ENCODE results near the gene TMEM33. TPM values are rescaled to one million over a fixed set of nuclear protein-coding genes. Genes with fewer than 3 reads are reported as not detected.

The TMEM33 gene
- total RNA-seq, 1 donor from 2014 or later = 59.6 TPM

DNA sequence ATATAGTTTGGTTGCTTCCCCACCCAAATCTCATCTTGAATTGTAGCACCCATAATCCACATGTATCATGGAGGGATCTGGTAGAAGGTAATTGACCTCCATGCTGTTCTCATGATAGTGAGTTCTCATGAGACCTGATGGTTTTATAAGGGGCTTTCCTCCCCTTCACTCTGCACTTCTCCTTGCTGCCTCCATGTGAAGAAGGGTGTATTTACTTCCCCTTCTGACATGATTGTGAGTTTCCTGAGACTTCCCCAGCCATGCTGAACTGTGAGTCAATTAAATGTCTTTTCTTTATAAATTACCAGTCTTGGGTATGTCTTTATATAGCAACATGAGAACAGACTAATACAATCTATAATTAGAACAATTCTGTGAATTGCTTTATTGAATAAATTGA lies 34.4 kb downstream of the TMEM33 start:
- Mint-ChIP-seq H3K4me1 (ENCODE audit: unreplicated experiment) (no peaks in the 10 kb centered on the region), H3K4me3 (ENCODE audit: unreplicated experiment) (no peak overlapping the region), H3K27me3 (ENCODE audit: unreplicated experiment) (peaks cover 1% of the 10 kb centered on the region), H3K36me3 (ENCODE audit: low read depth, unreplicated experiment) (peaks cover 16% of the 10 kb centered on the region), H3K9me3 (ENCODE audit: unreplicated experiment) (no peaks in the 10 kb centered on the region), H3K27ac (ENCODE audit: unreplicated experiment) (no peak overlapping the region)
- TF ChIP-seq, protein P1, sequence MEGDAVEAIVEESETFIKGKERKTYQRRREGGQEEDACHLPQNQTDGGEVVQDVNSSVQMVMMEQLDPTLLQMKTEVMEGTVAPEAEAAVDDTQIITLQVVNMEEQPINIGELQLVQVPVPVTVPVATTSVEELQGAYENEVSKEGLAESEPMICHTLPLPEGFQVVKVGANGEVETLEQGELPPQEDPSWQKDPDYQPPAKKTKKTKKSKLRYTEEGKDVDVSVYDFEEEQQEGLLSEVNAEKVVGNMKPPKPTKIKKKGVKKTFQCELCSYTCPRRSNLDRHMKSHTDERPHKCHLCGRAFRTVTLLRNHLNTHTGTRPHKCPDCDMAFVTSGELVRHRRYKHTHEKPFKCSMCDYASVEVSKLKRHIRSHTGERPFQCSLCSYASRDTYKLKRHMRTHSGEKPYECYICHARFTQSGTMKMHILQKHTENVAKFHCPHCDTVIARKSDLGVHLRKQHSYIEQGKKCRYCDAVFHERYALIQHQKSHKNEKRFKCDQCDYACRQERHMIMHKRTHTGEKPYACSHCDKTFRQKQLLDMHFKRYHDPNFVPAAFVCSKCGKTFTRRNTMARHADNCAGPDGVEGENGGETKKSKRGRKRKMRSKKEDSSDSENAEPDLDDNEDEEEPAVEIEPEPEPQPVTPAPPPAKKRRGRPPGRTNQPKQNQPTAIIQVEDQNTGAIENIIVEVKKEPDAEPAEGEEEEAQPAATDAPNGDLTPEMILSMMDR (IDR thresholded peaks at IDR 0.05; ENCODE audit: unreplicated experiment) = no peak
- DNase-seq (ENCODE audit: low spot score) = no peak

DNA sequence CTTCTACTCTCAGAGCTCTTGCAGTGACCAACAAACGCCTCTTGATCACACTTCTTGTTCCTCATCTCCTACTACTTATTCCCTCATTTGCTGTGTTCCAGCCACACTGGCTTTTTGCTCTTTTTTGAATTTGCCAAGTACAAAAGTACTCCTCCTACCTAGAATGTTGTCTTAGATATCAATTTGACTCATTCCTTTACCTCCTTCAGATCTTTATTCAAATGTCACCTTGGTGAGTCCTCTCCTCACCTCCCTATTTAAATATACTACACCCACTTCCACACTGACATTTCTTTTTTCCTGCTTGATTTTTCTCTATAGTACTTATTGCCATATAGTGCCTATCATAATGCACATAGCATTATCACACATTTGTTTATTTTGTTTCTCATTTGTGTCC lies 40.1 kb downstream of the TMEM33 start:
- H3K27me3 Mint-ChIP-seq (ENCODE audit: unreplicated experiment) = peaks cover 3% of the 10 kb centered on the region
- peak overlapping the region; percentile 7 for H3K27ac Mint-ChIP-seq (ENCODE audit: unreplicated experiment)
- peaks cover 5% of the 10 kb centered on the region for H3K36me3 Mint-ChIP-seq (ENCODE audit: low read depth, unreplicated experiment)
- H3K4me3 Mint-ChIP-seq (ENCODE audit: unreplicated experiment) = no peak overlapping the region
- TF ChIP-seq, protein P1 (IDR thresholded peaks at IDR 0.05; ENCODE audit: unreplicated experiment) = no peak
- DNase-seq (ENCODE audit: low spot score) = no peak
- peaks cover 15% of the 10 kb centered on the region for H3K4me1 Mint-ChIP-seq (ENCODE audit: unreplicated experiment)
- H3K9me3 Mint-ChIP-seq (ENCODE audit: unreplicated experiment) = no peaks in the 10 kb centered on the region

DNA sequence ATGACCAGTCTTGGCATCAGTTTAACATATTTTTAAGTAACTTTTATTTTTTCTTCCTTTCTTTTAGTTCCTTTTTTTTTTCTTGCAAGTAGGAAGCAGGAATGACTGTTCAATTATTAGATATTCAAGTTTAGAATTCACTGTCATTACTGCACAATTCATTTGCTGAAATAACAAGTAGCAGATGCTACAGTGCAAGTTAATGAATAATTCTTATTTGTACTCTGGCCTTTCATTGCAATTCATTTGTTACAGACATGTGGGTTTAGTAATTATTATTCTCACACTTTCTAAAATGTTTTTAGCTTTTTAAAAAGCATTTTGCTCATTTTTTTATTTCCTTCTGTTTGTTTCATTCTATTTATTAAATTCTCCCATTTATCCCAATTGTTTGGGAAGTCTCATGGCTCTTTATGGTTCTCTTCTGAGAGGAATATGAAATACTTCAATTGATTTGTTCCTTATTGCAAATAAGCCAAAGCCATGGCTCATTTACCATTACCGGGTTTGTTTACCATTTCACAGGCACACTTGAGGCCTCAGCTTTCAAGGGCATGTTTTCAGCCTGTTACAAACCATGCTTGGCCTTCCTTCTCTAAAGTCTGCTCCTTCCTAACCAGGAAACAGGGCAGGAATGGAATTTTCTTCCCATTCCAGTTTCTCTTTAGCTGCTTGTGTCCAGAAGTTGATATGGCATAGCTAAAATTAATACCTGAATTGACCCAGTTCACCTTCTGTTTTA lies 41.7 kb downstream of the TMEM33 start:
- DNase-seq (ENCODE audit: low spot score) = no peak
- H3K27ac Mint-ChIP-seq (ENCODE audit: unreplicated experiment) = peak overlapping the region; percentile 81
- TF ChIP-seq, protein P1 (IDR thresholded peaks at IDR 0.05; ENCODE audit: unreplicated experiment) = no peak

DNA sequence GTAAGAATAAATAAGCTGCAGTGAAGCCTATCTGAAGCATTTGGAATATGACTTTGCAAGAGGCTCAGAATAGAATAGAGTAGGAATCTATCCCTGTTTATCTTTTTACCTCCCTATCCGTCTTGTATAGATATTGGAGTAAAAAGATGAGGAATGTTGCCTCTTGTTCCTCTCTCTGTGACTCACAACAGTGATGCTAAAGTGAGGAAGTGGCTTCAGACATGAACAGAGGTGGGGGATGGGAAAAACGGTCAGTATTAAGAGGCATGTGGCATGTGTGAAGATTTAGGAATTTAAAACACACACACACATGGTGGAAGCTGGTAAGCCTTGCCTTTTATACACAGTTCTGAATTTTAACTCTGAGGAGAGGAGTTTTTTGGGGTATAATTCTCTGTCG lies 42.5 kb downstream of the TMEM33 start:
- H3K4me1 Mint-ChIP-seq (ENCODE audit: unreplicated experiment) = peaks cover 21% of the 10 kb centered on the region
- TF ChIP-seq, protein P1 (IDR thresholded peaks at IDR 0.05; ENCODE audit: unreplicated experiment) = no peak
- H3K27me3 Mint-ChIP-seq (ENCODE audit: unreplicated experiment) = peaks cover 11% of the 10 kb centered on the region
- H3K9me3 Mint-ChIP-seq (ENCODE audit: unreplicated experiment) = peaks cover 8% of the 10 kb centered on the region
- H3K4me3 Mint-ChIP-seq (ENCODE audit: unreplicated experiment) = no peak overlapping the region
- H3K27ac Mint-ChIP-seq (ENCODE audit: unreplicated experiment) = peak overlapping the region; percentile 81
- no peak for DNase-seq (ENCODE audit: low spot score)
- H3K36me3 Mint-ChIP-seq (ENCODE audit: low read depth, unreplicated experiment) = peaks cover 7% of the 10 kb centered on the region

More for the DNA sequence above, 41.7 kb downstream of the TMEM33 start:
- H3K27me3 Mint-ChIP-seq (ENCODE audit: unreplicated experiment) = peaks cover 8% of the 10 kb centered on the region
- peaks cover 12% of the 10 kb centered on the region for H3K36me3 Mint-ChIP-seq (ENCODE audit: low read depth, unreplicated experiment)
- H3K4me3 Mint-ChIP-seq (ENCODE audit: unreplicated experiment) = no peak overlapping the region
- H3K9me3 Mint-ChIP-seq (ENCODE audit: unreplicated experiment) = peaks cover 8% of the 10 kb centered on the region
- peaks cover 21% of the 10 kb centered on the region for H3K4me1 Mint-ChIP-seq (ENCODE audit: unreplicated experiment)

DNA sequence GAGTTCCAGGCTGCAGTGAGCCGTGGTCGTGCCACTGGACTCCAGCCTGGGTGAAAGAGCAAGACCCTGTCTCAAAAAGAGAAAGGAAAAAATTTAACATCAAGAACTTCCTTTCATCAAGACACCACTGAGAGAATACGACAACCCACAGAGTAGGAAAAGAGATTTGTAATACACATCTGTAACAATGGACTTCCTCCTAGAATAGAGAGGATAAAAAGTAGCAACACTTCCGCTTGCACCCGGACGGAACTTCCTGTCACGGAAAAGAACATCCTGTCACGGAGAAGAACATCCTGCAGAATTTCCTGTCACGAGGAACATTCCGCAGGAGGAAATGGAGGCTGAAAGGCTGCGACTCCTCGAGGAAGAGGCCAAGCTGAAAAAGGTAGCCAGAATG lies 46.2 kb downstream of the TMEM33 start, which contains the start of gene DCAF4L1:
Gene DCAF4L1 (plus strand): TSS at position 301 of the 400 bp plus-strand sequence. CDS start 37 bp downstream, at position 338.
- Mint-ChIP-seq H3K9me3 (ENCODE audit: unreplicated experiment) (peaks cover 8% of the 10 kb centered on the region), H3K36me3 (ENCODE audit: low read depth, unreplicated experiment) (peaks cover 7% of the 10 kb centered on the region), H3K27me3 (ENCODE audit: unreplicated experiment) (peaks cover 11% of the 10 kb centered on the region), H3K4me1 (ENCODE audit: unreplicated experiment) (peaks cover 21% of the 10 kb centered on the region), H3K27ac (ENCODE audit: unreplicated experiment) (peak within 1 kb of the TSS; percentile 70), H3K4me3 (ENCODE audit: unreplicated experiment) (peak within 1 kb of the TSS; percentile 40)
- TF ChIP-seq, protein P1 (IDR thresholded peaks at IDR 0.05; ENCODE audit: unreplicated experiment) = no peak
- peak; percentile 11 for DNase-seq (ENCODE audit: low spot score)
